Measurements from ENCODE around the gene OR2T6. TPM values are rescaled to one million over a fixed set of nuclear protein-coding genes. Genes with fewer than 3 reads are reported as not detected.

The OR2T6 gene
- total RNA-seq, 1 experiment from 2014 or later, result not detected

GRCh38 chr1:248388426-248388825, 12.9 kb downstream of the OR2T6 start:
- Histone ChIP-seq H3K27ac (ENCODE audit: low read length) (no peak overlapping the region), H3K36me3 (ENCODE audit: control insufficient read depth, insufficient read depth, low read length) (no peaks in the 10 kb centered on the region), H3K27me3 (ENCODE audit: control insufficient read depth, insufficient read depth, low read length) (no peaks in the 10 kb centered on the region), H3K4me3 (ENCODE audit: low read depth in 2 of 2, low read length in 2 of 2) (no peak overlapping the region), H3K9me3 (ENCODE audit: control insufficient read depth, insufficient read depth, low read depth, low read length) (no peaks in the 10 kb centered on the region), H3K4me1 (ENCODE audit: control insufficient read depth, insufficient read depth, low read length) (no peaks in the 10 kb centered on the region)
- ATAC-seq, result no peak
- intact Hi-C loops (cut with micrococcal nuclease; ENCODE audit: unreplicated experiment), result no loop called here
- in situ Hi-C loops (cut with HindIII; ENCODE audit: low pct_unique_long_range_greater_than_20kb, low sequenced_read_pairs), result no loop called here
- DNase-seq (ENCODE audit: low read depth, low spot score), result no peak
- TF ChIP-seq CTCF (IDR thresholded peaks at IDR 0.05) (no peak), TCF7L2 (IDR thresholded peaks at IDR 0.05; ENCODE audit: low read depth, low read length) (no peak), POLR2AphosphoS5 (IDR thresholded peaks at IDR 0.05; ENCODE audit: low read depth, low read length) (no peak), REST (IDR thresholded peaks at IDR 0.05; ENCODE audit: insufficient read depth in 1 of 2, low read depth in 2 of 2, low read length in 1 of 2) (no peak), SIN3A (IDR thresholded peaks at IDR 0.05; ENCODE audit: borderline replicate concordance, insufficient read depth, low read depth, low read length) (no peak)
- ChIA-PET POLR2A (no interaction called here), CTCF (no interaction called here)
- BruUV-seq (replicated peaks), result no TSS peak

- in situ Hi-C loops (cut with HindIII; ENCODE audit: low pct_unique_long_range_greater_than_20kb, low sequenced_read_pairs), result no loop called here
- no peak overlapping the region for H3K27ac ChIP-seq (ENCODE audit: low read length)
- no peaks in the 10 kb centered on the region for H3K9me3 ChIP-seq (ENCODE audit: control insufficient read depth, insufficient read depth, low read depth, low read length)
- ChIA-PET CTCF (no interaction called here), POLR2A (no interaction called here)
- TF ChIP-seq CTCF (IDR thresholded peaks at IDR 0.05) (no peak), POLR2AphosphoS5 (IDR thresholded peaks at IDR 0.05; ENCODE audit: low read depth, low read length) (no peak), REST (IDR thresholded peaks at IDR 0.05; ENCODE audit: insufficient read depth in 1 of 2, low read depth in 2 of 2, low read length in 1 of 2) (no peak), TCF7L2 (IDR thresholded peaks at IDR 0.05; ENCODE audit: low read depth, low read length) (no peak), SIN3A (IDR thresholded peaks at IDR 0.05; ENCODE audit: borderline replicate concordance, insufficient read depth, low read depth, low read length) (no peak)
- no TSS peak for BruUV-seq (replicated peaks)
- H3K4me1 ChIP-seq (ENCODE audit: control insufficient read depth, insufficient read depth, low read length), result no peaks in the 10 kb centered on the region
- DNase-seq (ENCODE audit: low read depth, low spot score), result no peak
- H3K4me3 ChIP-seq (ENCODE audit: low read depth in 2 of 2, low read length in 2 of 2), result no peak overlapping the region
- H3K27me3 ChIP-seq (ENCODE audit: control insufficient read depth, insufficient read depth, low read length), result no peaks in the 10 kb centered on the region
- no peak for ATAC-seq
- intact Hi-C loops (cut with micrococcal nuclease; ENCODE audit: unreplicated experiment), result no loop called here
- H3K36me3 ChIP-seq (ENCODE audit: control insufficient read depth, insufficient read depth, low read length), result no peaks in the 10 kb centered on the region
Measured at GRCh38 chr1:248393050-248393449, 17.5 kb downstream of the OR2T6 start.

All from Panc1 (cell line).